Type B pancreatic cell (in vitro differentiated cells): Measurements from ENCODE around the gene PRKN. TPM values are rescaled to one million over a fixed set of nuclear protein-coding genes. Genes with fewer than 3 reads are reported as not detected.

ENCODE experiments used
- DNase-seq: peaks from one replicate; pipeline ENCODE4 v3.0.0; 2021; ENCODE audit warnings: mixed read lengths; ENCODE audit not compliant: unreplicated experiment; ENCODE audit errors: extremely low spot score
- H3K27ac Mint-ChIP-seq: 2 replicates; pipeline ENCODE4 v1.8.0; 2021; ENCODE audit warnings: mild to moderate bottlenecking, mixed read lengths
- H3K27me3 Mint-ChIP-seq: 2 replicates; pipeline ENCODE4 v1.8.0; 2021; ENCODE audit warnings: mixed read lengths
- H3K36me3 Mint-ChIP-seq: 2 replicates; pipeline ENCODE4 v1.8.0; 2021; ENCODE audit warnings: mixed read lengths
- H3K4me1 Mint-ChIP-seq: one replicate; pipeline ENCODE4 v1.8.0; 2021; ENCODE audit warnings: mixed read lengths; ENCODE audit not compliant: unreplicated experiment
- H3K4me3 Mint-ChIP-seq: 2 replicates; pipeline ENCODE4 v1.8.0; 2021; ENCODE audit warnings: mild to moderate bottlenecking, mixed read lengths
- H3K9me3 Mint-ChIP-seq: 2 replicates; pipeline ENCODE4 v1.8.0; 2021; ENCODE audit warnings: mixed read lengths
- CTCF ChIP-seq: fragments of 200-600 bp; sonication (generic); conservative IDR thresholded peaks from 2 replicates; pipeline ENCODE4 v1.5.0; 2021; ENCODE audit warnings: antibody characterized with exemption, mild to moderate bottlenecking
- total RNA-seq: library from RNA; stranded (reverse); gene quantifications from 2 replicates; pipeline ENCODE4 v1.2.1, GENCODE V29; 2021; ENCODE audit warnings: low replicate concordance

The PRKN gene
- total RNA-seq, 1 donor from 2014 or later: 6.2 TPM

GRCh38 chr6:161480421-161481155, 1247.0 kb downstream of the PRKN start:
- no peak overlapping the region for H3K4me3 Mint-ChIP-seq
- peaks cover 5% of the 10 kb centered on the region for H3K4me1 Mint-ChIP-seq
- TF ChIP-seq CTCF: no peak
- no peak for DNase-seq
- H3K27me3 Mint-ChIP-seq: no peaks in the 10 kb centered on the region
- no peaks in the 10 kb centered on the region for H3K9me3 Mint-ChIP-seq
- no peak overlapping the region for H3K27ac Mint-ChIP-seq
- H3K36me3 Mint-ChIP-seq: no peaks in the 10 kb centered on the region

- no peak for DNase-seq
- no peak for TF ChIP-seq CTCF
- H3K36me3 Mint-ChIP-seq: no peaks in the 10 kb centered on the region
- H3K27me3 Mint-ChIP-seq: no peaks in the 10 kb centered on the region
- H3K9me3 Mint-ChIP-seq: no peaks in the 10 kb centered on the region
- peaks cover 5% of the 10 kb centered on the region for H3K4me1 Mint-ChIP-seq
- no peak overlapping the region for H3K27ac Mint-ChIP-seq
- H3K4me3 Mint-ChIP-seq: no peak overlapping the region
Observed at GRCh38 chr6:161479376-161479775, 1248.2 kb downstream of the PRKN start.

- DNase-seq: no peak
- peaks cover 5% of the 10 kb centered on the region for H3K4me1 Mint-ChIP-seq
- H3K27ac Mint-ChIP-seq: no peak overlapping the region
- H3K36me3 Mint-ChIP-seq: no peaks in the 10 kb centered on the region
- no peaks in the 10 kb centered on the region for H3K9me3 Mint-ChIP-seq
- TF ChIP-seq CTCF: no peak
- no peaks in the 10 kb centered on the region for H3K27me3 Mint-ChIP-seq
- no peak overlapping the region for H3K4me3 Mint-ChIP-seq
Observed at GRCh38 chr6:161477876-161478425, 1249.6 kb downstream of the PRKN start.

- Mint-ChIP-seq H3K9me3 (no peaks in the 10 kb centered on the region), H3K27me3 (no peaks in the 10 kb centered on the region), H3K4me1 (peaks cover 5% of the 10 kb centered on the region), H3K27ac (no peak overlapping the region), H3K36me3 (no peaks in the 10 kb centered on the region), H3K4me3 (no peak overlapping the region)
- no peak for TF ChIP-seq CTCF
- DNase-seq: no peak
Observed at GRCh38 chr6:161476711-161477110, 1250.9 kb downstream of the PRKN start.

GRCh38 chr6:161465403-161465802, 1262.2 kb downstream of the PRKN start:
- Mint-ChIP-seq H3K9me3 (peaks cover 4% of the 10 kb centered on the region), H3K27me3 (no peaks in the 10 kb centered on the region), H3K36me3 (no peaks in the 10 kb centered on the region), H3K4me3 (no peak overlapping the region), H3K27ac (no peak overlapping the region), H3K4me1 (no peaks in the 10 kb centered on the region)
- no peak for TF ChIP-seq CTCF
- no peak for DNase-seq
